GM19397 (cell line): Measurements from ENCODE around the gene UNC5C.

Source experiments
- ATAC-seq: cut with Tn5 transposase; IDR thresholded peaks from one replicate; pipeline ENCODE4 v1.9.1; 2021; ENCODE audit warnings: mild to moderate bottlenecking, moderate library complexity; ENCODE audit not compliant: unreplicated experiment

The UNC5C gene

DNA sequence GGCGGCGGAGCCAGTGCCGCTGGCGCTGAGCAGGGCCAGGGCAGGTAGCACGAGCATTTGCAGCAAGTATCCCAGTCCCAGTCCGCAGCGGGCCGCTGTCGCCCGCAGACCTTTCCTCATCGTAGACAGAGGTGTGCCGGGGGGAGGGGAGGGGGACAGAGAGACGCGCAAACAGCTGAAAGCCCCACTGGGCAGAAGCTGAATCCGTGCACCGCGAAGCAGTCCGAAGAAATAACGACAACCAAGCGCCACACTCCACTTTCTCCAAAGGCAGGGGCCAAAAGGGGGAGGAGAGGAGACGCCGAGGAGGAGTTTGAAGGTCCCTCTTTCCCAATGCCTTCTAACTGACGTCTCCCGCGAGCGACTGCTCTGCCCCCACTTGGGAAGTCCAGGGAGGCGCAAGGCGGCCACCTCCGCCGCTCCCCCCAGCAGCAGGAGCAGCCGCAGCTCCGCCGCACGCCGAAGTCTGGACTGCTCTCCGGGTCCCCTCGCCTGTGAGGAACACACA lies at the start of gene UNC5C:
Gene UNC5C, minus strand, starts transcription at position 236 of the 508 bp plus-strand sequence.
- ATAC-seq: no peak

DNA sequence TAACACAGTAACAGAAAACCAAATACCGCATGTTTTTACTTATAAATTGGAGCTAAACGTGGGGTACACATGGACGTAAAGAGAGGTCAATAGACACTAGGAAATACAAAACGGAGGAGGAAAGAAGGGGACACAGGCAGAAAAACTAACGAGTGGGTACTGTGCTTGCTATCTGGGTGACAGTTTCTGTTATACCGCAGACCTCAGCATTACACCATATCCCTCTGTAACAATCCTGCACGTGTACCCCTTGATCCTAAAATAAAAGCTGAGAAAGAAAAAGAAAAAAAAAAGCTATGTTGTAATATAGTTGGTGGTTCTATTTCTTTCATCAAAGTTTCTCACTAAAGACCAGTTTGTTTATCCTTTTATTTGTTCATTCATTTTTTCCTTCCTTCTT lies 47.9 kb upstream of the UNC5C start:
- no peak for ATAC-seq

DNA sequence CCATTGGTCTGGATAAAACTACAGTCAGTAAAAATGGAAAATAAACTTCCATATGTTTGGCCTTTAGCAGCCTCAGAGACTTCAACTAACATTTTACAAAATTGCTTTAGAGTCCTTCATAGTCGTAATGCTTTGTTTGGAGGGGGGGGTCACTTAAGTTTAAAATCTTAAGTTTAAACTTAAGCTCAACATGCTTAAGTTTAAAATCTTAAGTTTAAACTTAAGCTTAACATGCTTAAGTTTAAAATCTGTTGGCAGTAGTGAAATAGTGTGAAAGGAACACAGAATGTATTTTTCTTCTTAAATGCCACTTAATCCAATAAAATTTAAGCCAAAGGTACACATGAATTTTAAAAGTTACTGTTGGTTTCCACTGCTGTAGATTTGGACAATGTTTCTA lies 45.9 kb upstream of the UNC5C start:
- ATAC-seq: no peak

DNA sequence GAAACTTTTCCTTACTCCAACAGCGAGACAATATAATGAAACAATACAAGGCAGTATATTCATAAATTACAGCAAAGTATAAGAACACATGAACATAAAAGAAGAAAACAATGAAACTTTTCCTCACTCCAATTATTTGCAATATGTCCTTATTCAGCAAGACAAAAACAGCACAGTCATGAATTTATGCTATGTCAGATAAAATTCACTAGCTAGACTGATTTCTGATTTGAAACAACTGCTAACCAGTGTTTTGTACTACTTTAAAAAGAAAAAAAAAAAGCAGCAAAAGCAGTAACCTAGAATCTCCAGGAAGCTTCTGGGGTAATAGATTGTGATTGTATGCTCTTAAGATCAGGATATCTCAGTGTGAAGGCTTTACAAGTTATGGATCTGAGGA lies 45.2 kb upstream of the UNC5C start:
- no peak for ATAC-seq

DNA sequence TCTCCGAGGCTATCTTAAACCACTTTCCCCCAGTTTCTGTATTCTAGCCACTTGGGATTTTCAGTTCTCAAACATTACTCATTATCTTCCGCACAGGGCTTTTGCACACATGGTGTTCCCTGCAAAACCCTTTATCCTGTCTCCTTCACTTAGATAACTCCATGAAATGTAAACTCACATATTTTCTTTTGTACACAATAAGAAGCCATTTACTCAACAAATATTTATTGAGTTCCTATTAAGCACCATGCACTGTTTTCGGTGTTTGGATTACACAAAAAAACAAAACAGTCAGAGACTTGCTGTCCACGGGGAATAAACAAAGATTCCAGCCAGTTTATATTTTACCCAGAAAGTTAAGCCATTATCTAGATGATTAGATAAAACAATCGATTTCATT lies 42.5 kb upstream of the UNC5C start:
- no peak for ATAC-seq

DNA sequence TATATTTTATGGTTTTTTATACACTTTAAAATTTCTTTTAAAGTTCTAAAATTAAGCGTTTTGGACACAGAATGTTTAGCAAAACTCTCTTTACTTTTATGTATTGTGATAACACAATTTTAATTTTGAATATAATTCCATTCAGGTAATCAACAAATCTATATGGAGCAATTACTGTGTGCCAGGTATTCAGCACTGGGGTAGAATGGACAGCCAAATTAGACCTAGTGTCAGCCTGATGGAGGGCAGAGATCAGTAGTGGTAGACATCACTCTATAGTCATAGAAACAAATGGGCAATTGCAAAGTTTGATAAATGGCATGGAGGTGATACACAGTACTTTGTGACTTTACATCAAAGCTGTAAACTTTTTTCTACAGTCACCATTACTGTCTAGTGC lies 41.8 kb upstream of the UNC5C start:
- ATAC-seq: no peak

DNA sequence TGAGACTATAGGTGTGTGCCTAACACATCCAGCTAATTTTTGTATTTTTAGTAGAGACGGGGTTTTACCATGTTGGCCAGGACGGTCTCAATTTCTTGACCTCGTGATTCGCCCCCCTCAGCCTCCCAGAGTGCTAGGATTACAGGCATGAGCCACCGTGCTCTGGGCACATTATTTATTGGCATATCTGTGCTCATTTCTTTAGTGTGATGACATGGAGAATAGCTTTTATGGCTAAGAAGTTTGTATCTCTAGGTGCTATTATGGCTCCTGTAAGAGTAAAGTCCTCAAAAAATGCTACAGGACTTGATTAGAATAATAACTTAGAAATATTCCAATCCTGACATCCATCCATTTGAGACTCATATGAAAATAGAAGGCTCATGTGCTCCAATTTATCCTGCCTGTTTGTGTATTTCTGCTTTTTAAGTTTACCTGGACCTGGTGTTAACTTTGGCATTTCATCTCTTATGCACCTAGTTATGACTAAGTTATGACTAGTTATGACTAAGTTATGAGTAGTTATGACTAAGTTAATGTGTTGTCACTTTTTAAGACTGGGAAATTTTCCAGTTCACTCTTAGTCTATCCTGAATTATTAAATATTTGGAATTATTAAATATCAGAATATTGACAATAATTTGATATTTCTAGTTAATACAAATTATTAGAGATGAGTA lies 36.4 kb upstream of the UNC5C start:
- ATAC-seq: no peak

DNA sequence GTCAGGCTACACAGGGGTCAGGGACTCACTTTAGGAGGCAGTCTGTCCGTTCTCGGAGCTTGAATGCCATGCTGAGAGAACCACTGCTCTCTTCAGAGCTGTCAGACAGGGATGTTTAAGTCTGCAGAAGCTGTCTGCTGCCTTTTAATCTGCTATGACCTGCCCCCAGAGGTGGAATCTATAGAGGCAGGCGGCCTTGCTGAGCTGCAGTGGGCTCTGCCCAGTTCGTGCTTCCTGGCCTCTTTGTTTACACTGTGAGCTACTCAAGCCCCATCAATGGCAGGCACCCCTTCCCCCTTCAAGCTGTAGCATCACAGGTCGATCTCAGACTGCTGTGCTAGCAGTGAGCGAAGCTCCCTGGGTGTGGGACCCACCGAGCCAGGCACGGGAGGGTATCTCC lies 31.5 kb upstream of the UNC5C start:
- no peak for ATAC-seq

DNA sequence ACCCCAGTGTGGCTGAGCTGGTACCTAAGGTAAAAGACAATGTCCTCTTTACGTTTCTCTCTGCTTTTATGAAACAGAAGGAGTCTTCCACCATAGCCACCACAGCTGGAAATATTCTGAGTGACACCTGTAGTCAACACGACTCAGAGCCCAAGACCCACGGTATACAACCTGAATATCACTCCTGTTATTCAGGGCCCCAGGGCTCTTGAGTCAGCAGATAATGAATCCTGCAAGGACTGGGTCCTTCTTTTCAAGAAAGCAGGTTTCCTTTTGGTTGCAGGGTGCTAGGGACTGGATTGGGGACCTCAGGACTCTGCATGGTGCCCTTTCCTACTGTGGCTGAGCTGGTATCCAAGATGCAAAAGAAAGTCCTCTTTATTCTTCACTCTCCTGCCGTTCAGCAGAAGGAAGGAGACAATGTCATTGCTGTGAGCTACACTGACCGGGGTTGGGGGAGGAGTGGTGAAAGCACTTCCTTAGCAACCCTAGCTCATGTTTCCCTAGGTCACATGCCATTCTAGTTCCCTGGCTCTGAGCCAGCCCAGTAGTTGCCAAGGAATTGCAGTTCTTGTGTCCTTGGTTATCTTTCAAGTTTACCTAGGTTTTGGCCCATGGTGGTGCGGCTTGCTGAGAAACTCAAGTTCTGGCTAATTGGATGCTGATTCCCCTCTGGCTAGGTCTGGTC lies 23.7 kb upstream of the UNC5C start:
- no peak for ATAC-seq

DNA sequence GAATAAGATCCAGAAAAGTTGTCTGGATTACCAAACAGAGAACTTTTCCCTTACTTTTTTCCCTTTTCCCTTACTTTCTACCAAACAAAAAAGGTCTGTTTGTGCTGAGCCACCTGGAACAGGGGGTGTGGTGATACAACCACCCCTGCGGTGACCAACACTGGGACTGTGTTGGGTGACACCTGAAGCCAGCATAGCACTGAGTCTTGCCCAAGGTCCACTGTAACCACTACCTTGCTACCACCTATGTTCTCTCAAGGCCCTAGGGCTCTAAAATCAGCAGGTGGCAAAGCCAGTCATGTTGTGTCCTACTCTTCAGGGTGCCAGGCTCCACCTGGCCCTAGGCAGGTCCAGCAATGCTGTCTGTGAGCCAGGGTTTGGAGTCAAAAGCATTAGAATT lies 22.8 kb upstream of the UNC5C start:
- no peak for ATAC-seq

DNA sequence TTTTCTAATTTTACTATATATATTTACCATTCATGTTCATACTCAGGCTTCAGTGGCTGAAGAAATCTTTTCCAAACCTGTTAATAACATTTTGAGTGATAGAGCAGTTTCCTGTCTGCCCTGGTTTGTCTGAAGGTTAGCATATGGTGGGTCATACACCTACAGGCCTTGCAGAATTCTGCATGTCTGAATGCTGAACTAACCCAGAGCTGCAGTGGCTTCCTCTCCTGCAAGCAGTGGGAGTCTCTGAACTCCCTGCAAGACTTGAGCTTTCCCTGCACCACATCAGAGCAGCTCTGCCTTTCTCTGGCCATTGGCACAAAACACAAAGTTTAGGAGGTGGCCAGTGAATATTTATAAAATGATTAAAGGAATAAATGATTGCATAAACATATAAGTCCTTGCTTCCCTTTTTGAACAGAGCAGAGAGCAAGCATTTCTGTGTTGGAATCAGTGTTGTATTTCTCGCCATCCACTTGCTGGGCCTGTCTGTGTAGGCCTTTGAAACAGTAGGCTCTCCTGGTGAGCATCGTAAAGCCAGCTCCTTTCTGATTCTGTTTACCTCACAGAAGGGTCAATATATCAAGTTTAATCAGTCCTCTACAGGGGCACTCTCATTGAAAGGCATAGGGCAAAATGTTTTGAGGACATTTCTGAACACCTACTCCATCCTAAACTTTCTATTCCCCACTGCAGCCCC lies 15.0 kb upstream of the UNC5C start:
- ATAC-seq: no peak

DNA sequence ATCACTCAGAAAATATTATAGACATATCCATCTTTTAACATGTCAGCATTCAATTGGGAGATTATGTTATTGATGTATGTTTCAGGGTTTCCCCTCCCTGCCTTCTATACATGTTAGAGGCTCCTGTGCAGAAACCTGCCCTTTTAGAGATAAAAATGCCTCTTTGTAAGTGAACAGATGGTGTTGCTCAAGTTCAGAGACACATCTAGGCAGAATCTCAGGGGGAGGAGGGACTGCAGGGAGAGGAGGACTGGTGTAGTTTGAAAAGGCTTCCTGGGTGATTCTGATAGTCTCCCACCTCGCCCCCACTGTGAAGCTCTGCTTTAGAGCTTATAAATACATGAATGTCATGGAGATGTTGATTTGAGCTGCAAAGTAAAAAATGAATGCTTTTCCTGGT lies 12.0 kb upstream of the UNC5C start:
- no peak for ATAC-seq

DNA sequence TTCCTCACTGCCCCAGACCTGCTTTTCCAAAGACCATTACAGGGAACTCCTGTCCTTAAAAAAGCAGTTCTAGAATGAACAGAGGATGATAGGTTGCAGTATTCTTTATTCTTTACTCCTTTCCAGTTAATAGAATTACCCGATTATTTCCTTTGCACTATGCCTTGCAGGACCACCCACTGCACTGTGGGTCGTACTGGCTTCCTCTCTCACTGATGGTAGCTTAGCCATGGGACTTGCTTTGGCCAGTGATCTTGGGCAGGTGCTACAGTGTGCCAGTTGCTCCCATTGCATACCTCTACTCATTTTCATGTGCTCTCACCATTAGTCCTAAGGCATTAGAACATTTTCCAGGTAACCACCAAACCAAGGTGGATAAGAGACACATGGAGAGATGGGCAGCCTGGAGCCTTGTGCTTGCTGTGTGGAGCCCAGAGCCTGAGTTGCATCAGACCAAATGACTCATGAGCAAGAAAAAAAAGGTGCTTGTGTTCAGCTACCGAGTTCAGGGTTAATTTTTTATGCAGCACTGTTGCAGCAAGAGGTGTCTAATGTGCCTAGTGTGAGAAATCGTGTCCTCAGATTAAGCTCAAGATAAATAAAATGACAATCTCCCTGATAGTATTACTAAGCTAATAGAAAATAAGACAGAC lies 7.6 kb upstream of the UNC5C start:
- no peak for ATAC-seq

DNA sequence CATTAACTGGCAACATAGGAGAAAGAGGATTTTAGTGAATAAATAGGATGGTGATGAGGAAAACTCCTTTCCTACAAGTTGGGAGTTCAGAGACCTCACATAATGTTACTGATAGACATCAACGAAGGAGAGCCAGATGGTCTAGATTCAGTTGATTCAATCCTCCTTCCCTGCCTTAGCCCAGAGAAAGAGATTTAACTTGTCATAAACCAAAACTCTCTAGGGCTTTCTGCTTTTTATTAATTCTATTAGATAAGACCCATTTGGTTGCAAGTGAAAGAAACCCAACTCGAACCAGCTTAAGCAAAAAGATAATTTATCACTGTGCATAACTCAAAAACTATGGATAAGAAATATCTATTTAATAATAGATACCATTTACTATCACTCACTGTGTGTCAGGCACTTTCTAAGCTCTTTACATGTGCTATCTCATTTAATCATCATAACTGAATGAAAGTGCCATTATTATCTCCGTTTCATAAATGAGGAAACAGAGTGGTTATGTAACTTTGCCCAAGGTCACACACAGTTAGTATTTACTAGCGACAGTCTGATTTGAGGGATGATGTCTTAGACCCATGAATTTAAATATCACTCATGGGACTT lies 4.3 kb upstream of the UNC5C start:
- no peak for ATAC-seq

DNA sequence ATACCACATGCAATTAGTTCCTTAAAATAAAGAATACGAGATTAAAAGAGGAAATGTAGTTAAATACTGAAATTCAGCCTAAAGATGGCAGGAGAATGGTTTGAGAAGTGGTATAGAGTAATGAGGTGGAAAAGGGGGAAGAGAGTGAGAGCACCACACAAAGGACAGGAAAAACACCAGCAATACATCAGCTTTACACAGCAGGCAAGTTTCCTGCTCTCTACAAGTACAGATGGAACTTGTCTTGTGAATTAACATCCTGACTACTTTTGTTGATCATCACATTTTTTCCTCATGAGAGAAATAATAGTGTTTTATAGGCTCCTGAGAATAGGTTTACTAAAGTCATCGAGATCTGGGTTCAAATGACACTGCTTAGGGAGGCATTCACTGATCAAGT lies 2.9 kb upstream of the UNC5C start:
- ATAC-seq: no peak

DNA sequence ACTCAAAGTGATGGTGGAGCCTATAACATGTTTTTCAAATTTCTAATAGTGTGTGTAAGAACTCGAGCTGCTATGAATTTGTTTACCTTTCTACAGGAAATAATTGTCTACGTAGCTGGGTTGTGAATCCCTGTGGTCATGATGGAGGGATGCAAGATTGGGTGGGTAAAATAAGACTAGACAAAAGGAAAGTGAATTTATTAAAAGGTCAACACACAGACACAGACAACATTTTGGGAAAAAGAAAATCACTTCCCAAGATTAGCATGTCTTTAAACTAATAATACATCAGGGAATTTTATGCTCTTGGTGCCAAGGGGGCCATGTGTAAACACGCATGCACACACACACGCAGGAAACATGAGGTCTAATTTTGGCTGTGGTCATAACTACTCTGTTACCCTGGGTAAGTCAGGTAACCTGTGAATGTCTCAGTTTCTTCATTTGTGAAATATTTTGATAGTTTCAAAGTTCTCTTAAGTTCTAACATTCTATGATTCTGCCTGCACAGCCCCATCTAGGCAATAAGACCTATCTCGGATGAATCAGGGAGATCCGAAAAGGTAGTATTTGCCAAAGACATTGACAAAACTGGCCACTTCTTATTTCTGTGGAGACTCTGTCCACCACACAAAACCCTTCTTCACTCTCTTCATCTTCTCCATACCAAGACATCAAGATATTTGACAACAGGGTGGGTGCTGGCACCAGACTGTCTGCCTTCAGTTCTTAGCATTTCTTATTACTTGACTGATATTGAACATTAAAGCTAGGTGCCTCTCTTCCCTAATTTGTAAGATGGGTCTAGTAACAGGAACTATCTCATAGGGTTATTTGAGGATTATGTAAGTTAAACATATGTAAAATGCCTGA lies 1.6 kb upstream of the UNC5C start:
- no peak for ATAC-seq

DNA sequence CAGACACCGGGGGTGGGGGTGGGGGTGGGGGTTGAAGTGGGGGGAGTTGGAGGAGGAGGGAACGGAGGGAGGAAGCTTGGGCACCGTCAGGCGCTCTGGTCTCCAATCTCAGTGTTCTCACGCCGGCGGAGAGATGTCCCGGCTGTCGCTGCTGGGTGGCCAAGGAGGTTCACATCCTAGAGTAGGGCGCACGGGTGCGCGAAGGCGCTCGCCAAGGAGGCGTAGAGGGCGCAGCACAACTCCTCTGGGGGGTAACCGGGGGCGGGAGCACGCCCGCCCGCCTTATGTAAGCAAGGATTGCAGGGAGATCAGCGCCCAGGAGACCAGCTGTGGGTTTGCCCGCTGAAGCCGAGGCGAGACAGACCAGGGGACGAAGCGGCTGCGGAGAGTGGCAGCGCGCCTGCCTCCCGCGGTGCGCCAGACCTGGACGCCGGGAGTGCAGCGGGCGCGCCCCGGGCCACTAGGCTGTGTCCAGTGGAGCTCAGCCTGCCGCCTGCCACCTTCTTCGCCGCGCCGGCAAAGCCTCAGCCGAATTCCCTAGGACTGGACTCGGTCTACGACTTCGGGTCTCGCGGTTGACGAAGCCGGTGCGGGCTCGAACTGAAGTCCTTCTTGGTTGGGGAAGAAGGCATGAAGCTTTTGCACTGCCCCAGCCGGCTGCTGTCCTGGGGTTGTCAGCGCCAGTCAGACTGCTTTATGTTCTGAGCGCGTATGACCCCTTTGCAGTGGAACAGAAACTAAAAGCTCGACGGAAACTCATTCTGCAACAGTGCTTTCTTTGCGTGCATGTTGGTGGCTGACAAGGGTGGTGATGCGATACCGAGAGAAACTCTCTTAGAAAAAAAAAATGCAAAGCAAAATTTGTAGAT lies 707 bp upstream of the UNC5C start:
- ATAC-seq: peak; percentile 98

DNA sequence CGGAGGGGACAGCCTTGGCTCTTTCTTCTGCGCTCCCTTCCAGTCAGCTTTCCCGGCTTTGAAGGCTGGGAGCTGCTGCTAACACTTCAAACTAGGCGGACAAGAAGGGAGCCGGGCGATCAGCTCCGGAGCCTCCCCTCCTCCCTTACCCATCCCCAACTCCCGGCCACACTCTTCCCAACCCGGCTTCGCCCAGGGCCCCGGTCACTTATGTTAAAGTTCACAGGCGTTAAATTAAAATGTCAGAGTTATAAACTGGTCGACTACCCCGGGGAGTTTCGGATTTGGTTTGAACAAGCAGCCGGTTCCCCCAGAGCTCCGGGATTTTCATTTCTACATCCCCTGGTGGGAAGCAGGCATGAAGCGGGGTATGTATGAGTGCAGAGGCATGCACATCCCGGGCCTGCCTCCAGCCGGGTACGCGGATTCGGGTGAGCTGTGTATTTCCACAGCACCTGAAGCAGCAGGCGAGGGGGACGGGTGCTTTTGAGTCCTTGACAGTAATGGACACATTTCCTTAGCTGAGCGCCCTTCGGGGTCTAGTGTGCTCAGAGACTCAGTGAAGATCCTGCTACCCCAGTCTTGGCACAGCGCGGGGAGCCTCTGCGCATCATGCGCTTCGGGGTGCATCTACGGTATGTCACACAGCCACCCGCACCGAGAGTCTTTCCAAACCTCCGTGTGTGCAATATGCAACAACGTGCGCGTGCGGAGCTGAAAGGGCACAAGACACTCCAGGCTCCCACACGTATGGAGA lies 880 bp downstream of the UNC5C start:
- ATAC-seq: no peak
